Activated T-helper 1 cell treated with anti-CD3 and anti-CD28 coated beads, Interleukin-2, amount 50 U/mL, for 16 hours (primary cell): Measurements from ENCODE around the gene DHX36.

Experiments used
- DNase-seq, 2 donors: peaks; one replicate each; pipeline ENCODE4 v3.0.0-alpha.2; 2020; ENCODE audit warnings: low read depth in 1 of 2, low spot score in 1 of 2

DHX36 gene

DNA sequence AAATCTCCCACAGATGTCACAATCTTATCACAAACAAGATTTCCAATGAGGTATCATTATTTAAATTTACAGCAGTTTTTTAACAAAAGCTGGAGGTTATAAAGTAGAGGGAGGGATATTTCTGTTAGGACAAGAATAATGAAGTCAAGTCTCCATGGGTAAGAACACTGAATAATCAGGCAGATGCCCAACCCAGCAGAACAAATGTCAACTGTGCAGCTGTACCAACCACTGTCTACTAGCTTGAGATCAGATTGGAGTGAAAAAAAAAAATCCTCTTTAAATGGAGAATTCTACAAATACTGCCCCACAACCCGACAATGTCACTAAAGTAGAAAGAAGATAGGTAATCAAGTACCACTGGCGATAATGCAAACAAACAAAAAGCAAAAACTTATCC, 30.3 kb downstream of the DHX36 start:
- no peak for DNase-seq

DNA sequence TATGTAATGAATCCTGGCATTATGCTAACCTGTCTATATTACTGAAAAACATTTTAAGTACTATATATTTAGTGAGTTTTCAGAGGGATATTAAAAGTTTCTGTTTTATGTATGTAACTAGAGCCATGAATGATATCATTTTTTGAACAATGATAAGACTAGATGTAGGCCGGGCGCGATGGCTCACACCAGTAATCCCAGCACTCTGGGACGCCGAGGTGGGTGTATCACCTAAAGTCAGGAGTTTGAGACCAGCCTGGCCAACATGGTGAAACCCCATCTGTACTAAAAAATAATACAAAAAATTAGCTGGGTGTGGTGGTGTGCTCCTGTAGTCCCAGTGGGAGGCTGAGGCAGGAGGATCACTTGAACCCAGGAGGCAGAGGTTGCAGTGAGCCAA, 34.1 kb downstream of the DHX36 start:
- DNase-seq: no peak

GRCh38 chr3:154285221-154285620, 39.1 kb downstream of the DHX36 start:
- no peak for DNase-seq

DNA sequence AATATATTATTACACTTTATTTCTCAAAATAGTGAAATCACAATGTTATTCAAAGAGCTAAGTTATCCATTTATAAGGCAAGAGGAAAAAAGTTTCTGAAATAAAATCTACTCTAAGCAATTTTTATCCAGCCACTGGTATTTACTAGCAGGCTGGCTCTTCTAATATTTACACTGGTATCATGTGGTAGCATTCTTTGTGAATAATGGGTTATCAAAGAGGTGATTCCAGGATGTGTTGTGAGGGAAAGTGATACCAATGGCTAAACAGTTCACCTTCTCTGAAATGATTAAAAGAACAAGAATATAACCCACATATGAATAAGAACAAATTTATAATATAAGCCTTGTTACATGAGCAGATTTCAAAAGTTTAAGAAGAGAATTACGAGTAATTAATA, 44.1 kb downstream of the DHX36 start:
- no peak for DNase-seq

GRCh38 chr3:154275965-154276364, 48.3 kb downstream of the DHX36 start:
- DNase-seq: no peak

- no peak for DNase-seq
Observed at GRCh38 chr3:154275292-154275691, 49.0 kb downstream of the DHX36 start.

- no peak for DNase-seq
Observed at GRCh38 chr3:154274348-154274747, 49.9 kb downstream of the DHX36 start.

GRCh38 chr3:154273381-154273780, 50.9 kb downstream of the DHX36 start:
- DNase-seq: no peak

DNA sequence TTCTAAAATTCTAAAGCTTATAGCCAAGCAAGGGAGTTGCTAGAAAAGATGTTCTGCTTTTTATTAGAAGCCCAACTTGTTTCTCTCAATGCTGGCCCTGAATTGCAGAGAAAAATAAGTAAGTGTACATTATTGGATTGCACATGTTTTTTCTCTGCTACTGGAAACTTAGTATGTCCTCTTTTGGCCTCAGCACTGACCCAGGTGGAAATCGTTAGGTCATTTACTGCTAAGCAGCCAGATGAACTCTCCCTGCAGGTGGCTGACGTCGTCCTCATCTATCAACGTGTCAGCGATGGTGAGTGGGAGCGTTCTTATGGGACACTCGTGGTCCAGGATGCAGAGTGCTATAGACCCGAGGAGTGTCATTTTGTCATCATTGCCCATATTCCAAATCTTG, 69.8 kb downstream of the DHX36 start:
- DNase-seq: no peak

GRCh38 chr3:154252759-154253638, 71.3 kb downstream of the DHX36 start:
- peak; percentile 33 to 37 for DNase-seq

GRCh38 chr3:154251610-154252009, 72.7 kb downstream of the DHX36 start:
- no peak for DNase-seq

DNA sequence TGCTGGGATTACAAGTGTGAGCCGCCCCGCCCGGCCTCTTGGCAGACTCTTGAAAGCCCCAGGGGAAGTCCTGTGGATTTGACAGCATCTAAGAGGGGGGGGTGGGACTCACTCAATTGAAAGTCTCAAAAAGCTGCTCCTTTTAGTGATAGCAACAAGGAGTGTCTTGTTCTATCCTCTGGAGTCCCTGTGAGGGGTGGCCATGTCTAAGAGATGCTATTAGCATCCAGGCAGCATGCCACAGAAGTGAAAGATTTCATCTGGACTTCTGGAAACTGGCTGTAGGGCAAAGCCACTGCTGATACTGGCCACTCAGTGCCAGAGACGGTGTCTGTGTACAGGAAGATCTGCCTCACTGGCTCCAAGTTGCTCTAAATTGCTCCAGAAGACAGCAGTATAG, 74.0 kb downstream of the DHX36 start:
- no peak for DNase-seq

DNA sequence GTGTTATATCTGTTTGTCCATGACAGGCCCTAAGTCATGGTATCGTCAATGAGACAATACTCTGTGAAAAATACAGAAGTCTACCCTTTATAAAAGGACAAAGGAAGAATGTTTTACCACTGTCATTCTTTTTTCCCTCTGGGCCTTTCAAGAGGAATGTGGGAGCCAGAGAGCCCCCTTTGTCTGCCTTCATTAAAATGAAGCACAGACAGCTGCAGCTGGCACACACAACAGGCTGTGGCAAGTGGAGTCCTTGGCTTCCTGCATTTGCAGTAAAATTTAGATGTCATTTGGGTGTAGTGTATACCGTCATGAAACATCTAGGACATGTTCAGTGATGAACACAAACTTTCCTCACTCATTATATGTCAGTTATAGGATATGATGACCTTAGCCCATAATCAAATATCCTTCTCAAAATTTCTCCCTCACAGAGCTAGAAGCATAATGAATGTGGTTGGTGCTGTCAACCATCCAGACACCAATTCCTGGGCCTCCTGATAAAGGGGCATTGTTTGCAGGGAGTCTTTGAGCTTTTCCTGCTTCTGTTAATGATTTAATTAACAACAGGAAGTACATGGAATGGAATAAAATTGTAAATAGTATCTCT, 76.4 kb downstream of the DHX36 start:
- DNase-seq: no peak

GRCh38 chr3:154244644-154245043, 79.6 kb downstream of the DHX36 start:
- DNase-seq: no peak

GRCh38 chr3:154243353-154243752, 80.9 kb downstream of the DHX36 start:
- no peak for DNase-seq

DNA sequence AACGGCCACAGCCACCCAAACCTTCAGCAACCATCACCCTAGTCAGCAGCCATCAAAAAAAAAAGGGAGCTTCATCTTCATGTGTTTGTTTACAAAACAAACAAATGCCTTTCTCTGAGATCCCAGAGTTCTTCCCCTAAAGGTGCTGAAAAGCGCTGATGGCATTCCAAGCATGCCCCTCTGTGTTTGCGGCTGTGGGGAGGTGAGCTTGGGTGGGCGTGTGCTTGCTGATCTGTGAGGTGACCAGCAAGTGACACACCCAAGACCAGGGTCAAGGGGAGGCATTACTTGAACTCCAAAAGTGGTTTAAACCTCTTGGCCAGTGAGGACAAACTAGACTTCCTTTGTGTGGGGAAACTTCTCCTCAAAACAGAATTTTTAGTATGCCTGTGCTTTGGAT, 81.5 kb downstream of the DHX36 start:
- DNase-seq: no peak

GRCh38 chr3:154241496-154241895, 82.8 kb downstream of the DHX36 start:
- DNase-seq: no peak

GRCh38 chr3:154240235-154240634, 84.1 kb downstream of the DHX36 start:
- no peak for DNase-seq

DNA sequence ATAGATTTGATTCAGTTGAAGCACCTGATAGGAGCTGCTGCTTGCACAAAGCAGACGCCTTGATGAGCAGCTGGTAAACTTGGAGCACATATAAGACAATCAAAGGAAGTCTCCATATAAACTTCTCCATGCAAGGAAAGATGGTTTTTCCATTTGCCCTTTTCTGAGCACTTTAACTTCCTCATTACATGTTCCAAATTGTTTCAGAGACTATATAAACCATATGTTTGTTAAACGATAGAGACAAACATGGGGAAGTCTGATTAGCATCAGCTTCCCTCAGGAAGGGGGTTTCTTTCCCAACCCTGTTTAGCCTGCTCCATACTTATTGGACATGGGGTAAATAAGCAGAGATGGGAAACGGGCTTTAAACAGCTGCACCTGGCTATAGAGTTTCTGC, 88.0 kb downstream of the DHX36 start:
- no peak for DNase-seq

DNA sequence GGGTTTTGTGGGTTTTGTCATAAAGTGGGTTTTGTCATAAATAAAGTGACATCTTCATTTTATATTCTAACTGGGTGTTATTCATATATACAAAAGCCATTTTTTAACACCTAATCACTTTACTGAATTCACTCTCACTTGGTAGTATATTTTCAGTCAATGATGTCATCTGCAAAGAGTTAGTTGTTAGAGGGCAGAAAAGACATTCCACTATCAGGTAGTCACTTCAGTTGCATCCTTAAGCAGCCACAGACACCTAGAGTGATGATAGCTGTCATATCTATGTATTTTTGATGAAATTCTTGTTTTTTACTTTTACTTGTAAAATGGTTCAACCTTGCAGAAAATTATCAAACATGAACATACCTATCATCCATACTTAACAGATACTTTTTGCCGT, 89.0 kb downstream of the DHX36 start:
- DNase-seq: no peak

DNA sequence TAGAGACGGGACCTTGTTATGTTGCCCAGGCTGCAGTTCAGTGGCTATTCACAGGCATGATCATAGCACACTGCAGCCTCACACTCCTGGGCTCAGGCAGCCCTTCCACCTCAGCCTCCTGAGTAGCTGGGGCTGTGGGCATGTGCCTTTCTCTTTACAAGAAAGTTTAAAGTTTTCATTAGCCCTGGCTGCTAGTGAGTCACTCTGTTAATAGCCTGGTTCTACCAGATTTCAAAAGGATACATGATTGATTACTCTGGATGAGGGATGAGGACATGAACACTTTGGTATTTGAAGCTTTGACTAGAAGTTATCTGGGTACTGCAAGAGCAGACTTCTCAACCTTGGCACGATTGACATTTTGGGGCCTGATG, 95.1 kb downstream of the DHX36 start:
- no peak for DNase-seq

DNA sequence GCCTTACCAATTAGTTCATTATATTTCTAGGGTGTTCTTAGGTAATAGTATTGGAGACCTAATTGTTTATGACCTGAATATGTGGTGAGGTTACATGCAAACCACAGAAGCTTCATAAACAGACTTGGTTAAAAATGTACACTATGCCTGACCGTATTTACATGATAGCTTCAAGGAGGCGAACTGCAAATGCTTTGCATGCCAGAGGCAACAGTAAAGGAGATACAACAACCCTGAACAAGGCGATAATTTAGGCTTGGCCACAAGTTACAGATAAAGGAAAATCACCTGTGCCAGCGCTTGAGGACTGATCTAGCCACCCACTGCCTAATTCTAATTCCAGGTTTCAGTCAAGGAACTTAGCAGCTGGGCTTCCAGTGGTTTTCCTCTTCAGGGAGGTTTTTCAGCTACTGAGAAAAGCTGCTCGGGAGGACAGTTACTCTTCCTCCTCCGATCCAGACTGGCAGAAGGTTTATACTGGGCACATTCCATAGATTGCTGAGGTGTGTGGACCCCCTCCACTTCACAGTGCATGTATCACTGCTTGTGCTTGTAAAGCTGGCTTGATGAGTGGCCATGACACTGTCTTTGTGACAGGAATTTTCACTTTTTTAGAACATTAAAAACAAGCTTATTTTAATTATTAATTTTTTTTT, 95.6 kb downstream of the DHX36 start:
- no peak for DNase-seq
